Keratinocyte (primary cell): ENCODE measurements around the gene MT1B. TPM values are rescaled to one million over a fixed set of nuclear protein-coding genes. Genes with fewer than 3 reads are reported as not detected.

Experiments
- DNase-seq: peaks from one replicate; pipeline ENCODE4 v3.0.0-alpha.2; 2011; ENCODE audit warnings: low read depth, missing footprints, low spot score
- FAIRE-seq: peaks from 2 replicates; lab custom pipeline; 2011; peaks lifted over from hg19 to GRCh38; lab: Jason Lieb, UNC
- H2AFZ ChIP-seq: 2 replicates; pipeline ENCODE4 v1.6.0; 2012; ENCODE audit warnings: low read length, control low read depth, inconsistent platforms; ENCODE audit not compliant: control insufficient read depth
- H3K27ac ChIP-seq: 2 replicates; pipeline ENCODE4 v1.5.1; 2011; ENCODE audit warnings: low read length; ENCODE audit not compliant: control insufficient read depth, insufficient read depth
- H3K27me3 ChIP-seq: 3 replicates; pipeline ENCODE4 v1.6.0; 2011; ENCODE audit warnings: low read length; ENCODE audit not compliant: control insufficient read depth, insufficient read depth; ENCODE audit errors: extremely low read depth
- H3K36me3 ChIP-seq, 2 experiments: 2 replicates in 1 of 2; 3 replicates in 1 of 2; pipeline ENCODE4 v1.5.1; 2011; ENCODE audit warnings: low read length in 2 of 2, mild to moderate bottlenecking in 1 of 2; ENCODE audit not compliant: control insufficient read depth in 2 of 2, insufficient read depth in 2 of 2; ENCODE audit errors: extremely low read depth in 1 of 2
- H3K4me1 ChIP-seq: 3 replicates; pipeline ENCODE4 v1.5.1; 2011; ENCODE audit warnings: low read length; ENCODE audit not compliant: control insufficient read depth, insufficient read depth; ENCODE audit errors: extremely low read depth
- H3K4me2 ChIP-seq: 3 replicates; pipeline ENCODE4 v1.6.0; 2011; ENCODE audit warnings: low read depth, low read length; ENCODE audit not compliant: control insufficient read depth, insufficient read depth; ENCODE audit errors: extremely low read depth
- H3K4me3 ChIP-seq, 3 experiments: fragments of 200-600 bp in 1 of 3; sonication (generic) in 1 of 3; 2 replicates in 2 of 3; 3 replicates in 1 of 3; pipeline ENCODE4 v1.5.1; 2011 to 2016; ENCODE audit warnings: low read length in 3 of 3, mild to moderate bottlenecking in 3 of 3, control low read depth in 2 of 3, inconsistent platforms in 1 of 3, low read depth in 1 of 3, mixed read lengths in 1 of 3, mixed run types in 1 of 3, moderate library complexity in 1 of 3; ENCODE audit not compliant: control insufficient read depth in 2 of 3, insufficient read depth in 2 of 3; ENCODE audit errors: extremely low read depth in 1 of 3
- H3K79me2 ChIP-seq: 2 replicates; pipeline ENCODE4 v1.6.0; 2012; ENCODE audit warnings: low read length; ENCODE audit not compliant: control insufficient read depth, insufficient read depth
- H3K9ac ChIP-seq: 3 replicates; pipeline ENCODE4 v1.6.0; 2011; ENCODE audit warnings: low read length; ENCODE audit not compliant: control insufficient read depth, insufficient read depth; ENCODE audit errors: extremely low read depth
- H3K9me1 ChIP-seq: 3 replicates; pipeline ENCODE4 v1.6.0; 2011; ENCODE audit warnings: low read length; ENCODE audit not compliant: control insufficient read depth, insufficient read depth; ENCODE audit errors: extremely low read depth
- H3K9me3 ChIP-seq: 2 replicates; pipeline ENCODE4 v1.5.1; 2012; ENCODE audit warnings: low read depth, low read length; ENCODE audit not compliant: control insufficient read depth
- H4K20me1 ChIP-seq: 3 replicates; pipeline ENCODE4 v1.6.0; 2011; ENCODE audit warnings: low read length; ENCODE audit not compliant: control insufficient read depth, insufficient read depth; ENCODE audit errors: extremely low read depth
- EZH2 ChIP-seq: IDR thresholded peaks from one replicate; pipeline ENCODE4 v1.6.1; 2012; ENCODE audit warnings: inconsistent platforms, mild to moderate bottlenecking, low read length, moderate library complexity
- dilution Hi-C: fragments of 300-500 bp; cut with MboI; formaldehyde crosslinking; loops from one replicate; pipeline ENCODE4 v1.7.0; 2020; ENCODE audit warnings: low sequenced_read_pairs; ENCODE audit not compliant: extremely low pct_ligation_motif_present
- polyA plus RNA-seq, 5 experiments: library from polyadenylated mRNA; depleted of rRNA in 3 of 5; stranded (reverse) in 3 of 5; stranded (forward) in 1 of 5; unstranded in 1 of 5; fragments of >200 nt; gene quantifications; 1 replicate in 1 of 5; 2 replicates in 3 of 5; 3 replicates in 1 of 5; pipeline versions ENCODE4 v1.2.1 to v1.2.3, GENCODE V29; 2011 to 2012; ENCODE audit warnings: missing spikeins in 2 of 5, low read depth in 1 of 5, low replicate concordance in 1 of 5
- TF ChIP-seq, protein P1 (sequence below), 3 experiments: IDR thresholded peaks in 1 of 3; conservative IDR thresholded peaks in 1 of 3; optimal IDR thresholded peaks in 1 of 3; 2 replicates in 2 of 3; 3 replicates in 1 of 3; pipeline versions ENCODE3 to v1.5.1; 2011; ENCODE audit warnings: low read length in 3 of 3, mild to moderate bottlenecking in 3 of 3, moderate library complexity in 2 of 3, control low read depth in 1 of 3, inconsistent platforms in 1 of 3; ENCODE audit not compliant: insufficient read depth in 2 of 3; ENCODE audit errors: extremely low read depth in 1 of 3

MT1B gene
- polyA plus RNA-seq, 1 donor (not counting 4 experiments of a cell fraction or from before 2014, with no cell fraction given), result not detected

DNA sequence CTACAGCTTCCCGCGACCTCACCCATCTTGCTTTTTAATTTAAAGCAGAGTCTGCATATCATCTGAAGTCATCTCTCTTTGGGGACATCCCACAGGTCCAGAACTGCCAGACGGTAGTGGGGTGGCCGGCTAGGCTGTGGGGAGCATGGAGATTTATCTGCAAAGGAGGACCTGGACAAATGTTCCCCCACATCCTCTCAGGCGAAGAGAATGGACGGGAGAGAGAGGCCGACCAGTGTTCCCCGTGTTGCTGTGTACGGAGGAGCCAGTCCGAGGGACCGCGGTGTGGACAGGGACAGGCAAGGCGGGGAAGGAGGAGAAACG, 19.9 kb upstream of the MT1B start:
- Histone ChIP-seq H3K4me1 (peaks cover 8% of the 10 kb centered on the region), H3K27ac (no peak overlapping the region), H3K79me2 (peaks cover under 1% of the 10 kb centered on the region), H2AFZ (no peak overlapping the region), H3K9me1 (no peaks in the 10 kb centered on the region), H4K20me1 (peaks cover 3% of the 10 kb centered on the region), H3K4me3 (no peak overlapping the region), H3K9ac (no peak overlapping the region), H3K27me3 (peaks cover 41% of the 10 kb centered on the region), H3K4me2 (no peak overlapping the region), H3K36me3 (no peaks in the 10 kb centered on the region), H3K9me3 (no peaks in the 10 kb centered on the region)
- FAIRE-seq, result no peak
- TF ChIP-seq EZH2, result no peak
- TF ChIP-seq, protein P1, sequence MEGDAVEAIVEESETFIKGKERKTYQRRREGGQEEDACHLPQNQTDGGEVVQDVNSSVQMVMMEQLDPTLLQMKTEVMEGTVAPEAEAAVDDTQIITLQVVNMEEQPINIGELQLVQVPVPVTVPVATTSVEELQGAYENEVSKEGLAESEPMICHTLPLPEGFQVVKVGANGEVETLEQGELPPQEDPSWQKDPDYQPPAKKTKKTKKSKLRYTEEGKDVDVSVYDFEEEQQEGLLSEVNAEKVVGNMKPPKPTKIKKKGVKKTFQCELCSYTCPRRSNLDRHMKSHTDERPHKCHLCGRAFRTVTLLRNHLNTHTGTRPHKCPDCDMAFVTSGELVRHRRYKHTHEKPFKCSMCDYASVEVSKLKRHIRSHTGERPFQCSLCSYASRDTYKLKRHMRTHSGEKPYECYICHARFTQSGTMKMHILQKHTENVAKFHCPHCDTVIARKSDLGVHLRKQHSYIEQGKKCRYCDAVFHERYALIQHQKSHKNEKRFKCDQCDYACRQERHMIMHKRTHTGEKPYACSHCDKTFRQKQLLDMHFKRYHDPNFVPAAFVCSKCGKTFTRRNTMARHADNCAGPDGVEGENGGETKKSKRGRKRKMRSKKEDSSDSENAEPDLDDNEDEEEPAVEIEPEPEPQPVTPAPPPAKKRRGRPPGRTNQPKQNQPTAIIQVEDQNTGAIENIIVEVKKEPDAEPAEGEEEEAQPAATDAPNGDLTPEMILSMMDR (optimal IDR thresholded peaks at IDR 0.05 in 1 of 3, IDR thresholded peaks at IDR 0.05 in 1 of 3, conservative IDR thresholded peaks at IDR 0.05 in 1 of 3; ENCODE audit: extremely low read depth in 1 of 3, insufficient read depth in 2 of 3, low read length in 3 of 3), result no peak
- DNase-seq, result no peak
- dilution Hi-C loops, result no loop called here

DNA sequence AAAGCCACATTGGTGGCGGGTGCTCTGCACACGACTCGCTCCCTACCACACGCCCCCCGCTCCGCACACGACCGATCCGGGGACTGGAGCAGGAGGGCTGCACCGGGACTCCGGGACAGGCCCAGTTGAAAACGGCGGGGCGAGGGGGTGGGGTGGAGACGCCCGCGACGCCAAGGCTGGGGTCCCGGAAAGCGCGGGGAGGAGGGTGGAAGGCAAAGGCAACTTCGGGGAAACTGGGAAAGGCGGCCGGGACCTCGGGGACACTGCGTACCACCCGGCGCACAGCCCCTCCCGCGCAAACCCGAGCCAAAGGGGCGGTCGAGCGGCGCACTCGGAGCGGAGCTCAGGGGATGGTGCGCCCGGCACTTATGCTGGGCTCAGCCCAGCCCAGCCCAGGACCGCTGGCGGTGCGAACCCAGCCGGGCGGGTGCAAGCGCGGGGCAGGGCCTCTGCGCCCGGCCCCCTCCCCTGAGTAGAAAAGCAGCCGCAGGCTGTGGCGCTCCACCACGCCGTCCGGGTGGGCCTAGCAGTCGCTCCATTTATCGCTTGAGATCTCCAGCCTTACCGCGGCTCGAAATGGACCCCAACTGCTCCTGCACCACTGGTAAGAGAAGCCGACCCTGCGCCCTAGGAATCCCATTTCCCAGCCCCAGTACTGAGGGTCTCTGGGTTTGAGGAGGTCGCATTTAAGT, 19.4 kb upstream of the MT1B start, which contains the start of gene MT1M:
Gene MT1M (plus strand): TSS at position 504 of the 692 bp plus-strand sequence. CDS start 73 bp downstream, at position 577.
- peak; percentile 26 for TF ChIP-seq EZH2
- TF ChIP-seq, protein P1 (optimal IDR thresholded peaks at IDR 0.05 in 1 of 3, IDR thresholded peaks at IDR 0.05 in 1 of 3, conservative IDR thresholded peaks at IDR 0.05 in 1 of 3; ENCODE audit: extremely low read depth in 1 of 3, insufficient read depth in 2 of 3, low read length in 3 of 3), result no peak
- Histone ChIP-seq H3K79me2 (no peaks in the 10 kb centered on the region), H3K9me1 (no peaks in the 10 kb centered on the region), H3K4me3 (no peak within 1 kb of the TSS), H3K4me2 (no peak within 1 kb of the TSS), H3K27ac (no peak within 1 kb of the TSS), H3K4me1 (peaks cover 4% of the 10 kb centered on the region), H3K9me3 (no peaks in the 10 kb centered on the region), H4K20me1 (peaks cover 3% of the 10 kb centered on the region), H2AFZ (no peak within 1 kb of the TSS), H3K36me3 (no peaks in the 10 kb centered on the region), H3K27me3 (peaks cover 42% of the 10 kb centered on the region), H3K9ac (no peak within 1 kb of the TSS)
- dilution Hi-C loops, result no loop called here
- FAIRE-seq (no peak), DNase-seq (no peak)
